K562 (cell line): ENCODE measurements around the gene MAGEB1. TPM values are rescaled to one million over a fixed set of nuclear protein-coding genes. Genes with fewer than 3 reads are reported as not detected.

Experiments
- BCOR ChIP-seq: fragments of 450-650 bp; IDR thresholded peaks from 2 replicates; pipeline ENCODE4 v1.6.1; 2016
- BRD4 ChIP-seq: fragments of 200-600 bp; sonication (generic); IDR thresholded peaks from 2 replicates; pipeline ENCODE4 v1.6.1; 2017; ENCODE audit warnings: inconsistent platforms
- ETV5 ChIP-seq: sonication (generic); formaldehyde crosslinking; IDR thresholded peaks from 2 replicates; pipeline ENCODE4 v1.4.0; 2020; ENCODE audit warnings: low read depth, mild to moderate bottlenecking, missing genetic modification reagents
- FOXK2 ChIP-seq, 2 experiments: fragments of 450-650 bp; IDR thresholded peaks in 1 of 2; conservative IDR thresholded peaks in 1 of 2; 2 replicates each; pipeline ENCODE4 v1.6.1; 2016; ENCODE audit warnings: low read depth in 2 of 2, mild to moderate bottlenecking in 1 of 2
- HNRNPUL1 ChIP-seq: fragments of 200-400 bp; formaldehyde crosslinking; IDR thresholded peaks from 2 replicates; pipeline ENCODE4 v1.6.1; 2017; ENCODE audit warnings: low read length
- LEF1 ChIP-seq: fragments of 450-650 bp; IDR thresholded peaks from 2 replicates; pipeline ENCODE4 v1.6.1; 2016; ENCODE audit warnings: mild to moderate bottlenecking
- PHF21A ChIP-seq: fragments of 450-650 bp; IDR thresholded peaks from 2 replicates; pipeline ENCODE4 v1.6.1; 2017; ENCODE audit warnings: low read depth, borderline replicate concordance
- POLR2AphosphoS5 ChIP-seq: IDR thresholded peaks from 2 replicates; pipeline ENCODE4 v1.6.1; 2011; ENCODE audit warnings: mild to moderate bottlenecking, low read depth, low read length, moderate library complexity; ENCODE audit not compliant: control insufficient read depth, insufficient read depth
- RBM14 ChIP-seq: fragments of 200-400 bp; formaldehyde crosslinking; IDR thresholded peaks from 2 replicates; pipeline ENCODE4 v1.6.1; 2018; ENCODE audit warnings: low read depth, mild to moderate bottlenecking, low read length, moderate library complexity, borderline replicate concordance; ENCODE audit not compliant: insufficient read depth
- SNIP1 ChIP-seq: fragments of 450-650 bp; IDR thresholded peaks from 2 replicates; pipeline ENCODE4 v1.7.1; 2017; ENCODE audit warnings: low read depth, mild to moderate bottlenecking
- SRSF3 ChIP-seq: fragments of 200-400 bp; formaldehyde crosslinking; IDR thresholded peaks from 2 replicates; pipeline ENCODE4 v1.6.1; 2016; ENCODE audit warnings: mild to moderate bottlenecking, low read length, moderate library complexity; ENCODE audit not compliant: insufficient read depth
- TAF9B ChIP-seq: fragments of 450-650 bp; IDR thresholded peaks from 2 replicates; pipeline ENCODE4 v1.6.1; 2018; ENCODE audit warnings: mild to moderate bottlenecking; ENCODE audit not compliant: partially characterized antibody
- TCF3 ChIP-seq: sonication (generic); formaldehyde crosslinking; IDR thresholded peaks from 2 replicates; pipeline ENCODE4 v1.4.0; 2020; ENCODE audit warnings: mild to moderate bottlenecking, missing genetic modification reagents
- TEAD2 ChIP-seq: fragments of 450-650 bp; IDR thresholded peaks from 2 replicates; pipeline ENCODE4 v1.6.1; 2016; ENCODE audit warnings: missing genetic modification characterization, control low read depth, missing compliant biosample characterization
- ZNF212 ChIP-seq: fragments of 450-650 bp; formaldehyde crosslinking; IDR thresholded peaks from 2 replicates; pipeline ENCODE4 v1.4.0; 2020; ENCODE audit warnings: mild to moderate bottlenecking
- ZNF785 ChIP-seq: fragments of 250-450 bp; sonication (Bioruptor Pico); IDR thresholded peaks from 2 replicates; pipeline ENCODE4 v1.4.0; 2020; ENCODE audit warnings: mild to moderate bottlenecking
- polyA plus RNA-seq, 8 experiments: library from polyadenylated mRNA; depleted of rRNA in 4 of 8; stranded (reverse) in 5 of 8; unstranded in 3 of 8; fragments of >200 nt; fragmentation: Nextera tagmentation in 2 of 8; fragmentation: Illumina TruSeq in 1 of 8; extraction: Ambion mirVana in 2 of 8; extraction: Trizol in 1 of 8; gene quantifications; 2 replicates each; pipeline versions ENCODE4 v1.2.1 to v1.2.3, GENCODE V29; 2011 to 2014; ENCODE audit warnings: inconsistent platforms in 1 of 8, missing spikeins in 1 of 8
- total RNA-seq, 7 experiments: library from RNA; depleted of rRNA in 6 of 7; stranded (reverse); fragments of >200 nt in 6 of 7; fragmentation: Illumina TruSeq in 2 of 7; extraction: Trizol in 2 of 7; gene quantifications; 2 replicates each; pipeline versions ENCODE4 v1.2.1 to v1.2.3, GENCODE V29; 2011 to 2021; ENCODE audit warnings: low replicate concordance in 1 of 7
- TF ChIP-seq, protein P1 (sequence below): fragments of 450-650 bp; IDR thresholded peaks from 2 replicates; pipeline ENCODE4 v1.6.1; 2017; ENCODE audit warnings: antibody characterized with exemption
- TF ChIP-seq, protein P2 (sequence below), 2 experiments: IDR thresholded peaks in 1 of 2; conservative IDR thresholded peaks in 1 of 2; 2 replicates each; pipeline ENCODE4 v1.6.1; 2016; ENCODE audit warnings: low read depth in 2 of 2, mild to moderate bottlenecking in 1 of 2, missing compliant biosample characterization in 1 of 2, missing genetic modification characterization in 1 of 2, moderate library complexity in 1 of 2
- TF ChIP-seq, protein P3 (sequence below): fragments of 450-650 bp; formaldehyde crosslinking; IDR thresholded peaks from 2 replicates; pipeline ENCODE4 v1.4.0; 2022; ENCODE audit warnings: missing genetic modification characterization

MAGEB1 gene
- total and polyA plus RNA-seq, 9 of the 15 experiments (the other 6 are each of a cell fraction or from before 2014, with no cell fraction given), result 32.6 to 100 (median 43.4) TPM

GRCh38 chrX:30246769-30247489 lies at the start of gene MAGEB1 (continued):
- TF ChIP-seq, protein P1, sequence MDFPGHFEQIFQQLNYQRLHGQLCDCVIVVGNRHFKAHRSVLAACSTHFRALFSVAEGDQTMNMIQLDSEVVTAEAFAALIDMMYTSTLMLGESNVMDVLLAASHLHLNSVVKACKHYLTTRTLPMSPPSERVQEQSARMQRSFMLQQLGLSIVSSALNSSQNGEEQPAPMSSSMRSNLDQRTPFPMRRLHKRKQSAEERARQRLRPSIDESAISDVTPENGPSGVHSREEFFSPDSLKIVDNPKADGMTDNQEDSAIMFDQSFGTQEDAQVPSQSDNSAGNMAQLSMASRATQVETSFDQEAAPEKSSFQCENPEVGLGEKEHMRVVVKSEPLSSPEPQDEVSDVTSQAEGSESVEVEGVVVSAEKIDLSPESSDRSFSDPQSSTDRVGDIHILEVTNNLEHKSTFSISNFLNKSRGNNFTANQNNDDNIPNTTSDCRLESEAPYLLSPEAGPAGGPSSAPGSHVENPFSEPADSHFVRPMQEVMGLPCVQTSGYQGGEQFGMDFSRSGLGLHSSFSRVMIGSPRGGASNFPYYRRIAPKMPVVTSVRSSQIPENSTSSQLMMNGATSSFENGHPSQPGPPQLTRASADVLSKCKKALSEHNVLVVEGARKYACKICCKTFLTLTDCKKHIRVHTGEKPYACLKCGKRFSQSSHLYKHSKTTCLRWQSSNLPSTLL, result no peak
- TF ChIP-seq ZNF785 (CRISPR knock-in tag) (no peak), SRSF3 (no peak), PHF21A (no peak), HNRNPUL1 (no peak), TEAD2 (tag) (no peak), POLR2AphosphoS5 (0 out of 2 replicates have a peak, but pooled peaks have one; percentile 39), SNIP1 (no peak), BCOR (no peak), ZNF212 (CRISPR knock-in tag) (no peak), BRD4 (no peak), LEF1 (no peak), TAF9B (peak; percentile 41), TCF3 (CRISPR knock-in tag) (no peak), RBM14 (no peak), FOXK2 (conservative IDR thresholded peaks at IDR 0.05 in 1 of 2, IDR thresholded peaks at IDR 0.05 in 1 of 2; ENCODE audit: low read depth in 2 of 2) (0 out of 4 replicates have a peak, but pooled peaks have one; percentile 23 to 28), ETV5 (CRISPR knock-in tag) (peak; percentile 72; the same call in 1 of the 2 replicates)
- TF ChIP-seq, protein P2, sequence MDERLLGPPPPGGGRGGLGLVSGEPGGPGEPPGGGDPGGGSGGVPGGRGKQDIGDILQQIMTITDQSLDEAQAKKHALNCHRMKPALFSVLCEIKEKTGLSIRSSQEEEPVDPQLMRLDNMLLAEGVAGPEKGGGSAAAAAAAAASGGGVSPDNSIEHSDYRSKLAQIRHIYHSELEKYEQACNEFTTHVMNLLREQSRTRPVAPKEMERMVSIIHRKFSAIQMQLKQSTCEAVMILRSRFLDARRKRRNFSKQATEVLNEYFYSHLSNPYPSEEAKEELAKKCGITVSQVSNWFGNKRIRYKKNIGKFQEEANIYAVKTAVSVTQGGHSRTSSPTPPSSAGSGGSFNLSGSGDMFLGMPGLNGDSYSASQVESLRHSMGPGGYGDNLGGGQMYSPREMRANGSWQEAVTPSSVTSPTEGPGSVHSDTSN (CRISPR knock-in tag; IDR thresholded peaks at IDR 0.05; ENCODE audit: low read depth), result no peak
- TF ChIP-seq, protein P2 (tag; conservative IDR thresholded peaks at IDR 0.05; ENCODE audit: low read depth), result no peak
- TF ChIP-seq, protein P3, sequence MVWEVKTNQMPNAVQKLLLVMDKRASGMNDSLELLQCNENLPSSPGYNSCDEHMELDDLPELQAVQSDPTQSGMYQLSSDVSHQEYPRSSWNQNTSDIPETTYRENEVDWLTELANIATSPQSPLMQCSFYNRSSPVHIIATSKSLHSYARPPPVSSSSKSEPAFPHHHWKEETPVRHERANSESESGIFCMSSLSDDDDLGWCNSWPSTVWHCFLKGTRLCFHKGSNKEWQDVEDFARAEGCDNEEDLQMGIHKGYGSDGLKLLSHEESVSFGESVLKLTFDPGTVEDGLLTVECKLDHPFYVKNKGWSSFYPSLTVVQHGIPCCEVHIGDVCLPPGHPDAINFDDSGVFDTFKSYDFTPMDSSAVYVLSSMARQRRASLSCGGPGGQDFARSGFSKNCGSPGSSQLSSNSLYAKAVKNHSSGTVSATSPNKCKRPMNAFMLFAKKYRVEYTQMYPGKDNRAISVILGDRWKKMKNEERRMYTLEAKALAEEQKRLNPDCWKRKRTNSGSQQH, result no peak
